ENCODE results near the gene GALNT9. TPM values are rescaled to one million over a fixed set of nuclear protein-coding genes. Genes with fewer than 3 reads are reported as not detected.
A peak's percentile ranks its signal among the peaks of the same experiment; 100 is the strongest.

Gene GALNT9
- total and polyA plus RNA-seq, 4 experiments from 2014 or later, result 0.61 TPM; not detected in 3

DNA sequence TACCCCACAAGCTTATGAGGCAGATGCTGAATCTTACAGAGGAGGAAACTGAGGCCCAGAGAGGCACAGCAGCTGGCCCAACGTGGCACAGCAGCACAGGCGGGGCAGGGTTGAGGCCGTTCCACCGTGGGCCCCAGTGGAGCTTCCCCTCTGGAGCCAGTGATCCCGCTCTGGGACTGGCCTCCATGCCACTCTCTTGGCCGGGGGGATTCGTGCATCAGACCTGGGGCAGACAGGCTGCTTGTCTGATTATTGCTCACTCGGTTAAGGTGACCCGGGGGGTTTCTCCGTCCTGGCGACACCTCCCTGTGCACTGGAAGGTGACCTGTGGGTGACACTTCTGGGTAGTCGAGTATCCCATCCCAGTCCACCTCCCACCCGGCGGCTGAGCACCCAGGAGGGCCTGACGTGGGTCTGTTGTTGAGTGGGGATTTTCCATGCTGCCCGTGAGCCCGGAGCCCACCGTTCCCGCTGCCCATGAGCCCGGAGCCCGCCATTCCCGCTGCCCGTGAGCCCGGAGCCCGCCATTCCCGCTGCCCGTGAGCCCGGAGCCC, 157.3 kb downstream of the GALNT9 start:
- H3K4me1 ChIP-seq (ENCODE audit: insufficient read depth, low read length), result peaks cover 27% of the 10 kb centered on the region
- peaks cover 0 to 1% (median 0%) of the 10 kb centered on the region in 8 donors for H3K9me3 Mint-ChIP-seq
- no peaks in the 10 kb centered on the region for H3K27me3 ChIP-seq (ENCODE audit: insufficient read depth, low read length)
- H3K27ac ChIP-seq (ENCODE audit: low read depth, low read length), result no peak overlapping the region
- H3K4me1 Mint-ChIP-seq, result peaks cover 7 to 22% (median 17%) of the 10 kb centered on the region in 4 donors
- H3K9me3 ChIP-seq (ENCODE audit: control insufficient read depth in 1 of 2, low read length in 2 of 2), result no peaks in the 10 kb centered on the region
- H3K4me3 ChIP-seq (ENCODE audit: low read length in 2 of 2), result no peak overlapping the region
- H3K27me3 Mint-ChIP-seq, result peaks cover 7% of the 10 kb centered on the region in 2 donors
- no peak overlapping the region for H3K4me3 Mint-ChIP-seq
- CTCF ChIA-PET (ENCODE audit: partially characterized antibody), result no interaction called here
- POLR2A ChIA-PET (ENCODE audit: partially characterized antibody), result no interaction called here
- no peaks in the 10 kb centered on the region for H3K36me3 Mint-ChIP-seq
- no peak overlapping the region for H3K27ac Mint-ChIP-seq
- H3K36me3 ChIP-seq (ENCODE audit: insufficient read depth, low read length), result no peaks in the 10 kb centered on the region
- peak in 1 of 5 donors; percentile 32 for DNase-seq
- intact Hi-C loops (cut with micrococcal nuclease), result no loop called here

DNA sequence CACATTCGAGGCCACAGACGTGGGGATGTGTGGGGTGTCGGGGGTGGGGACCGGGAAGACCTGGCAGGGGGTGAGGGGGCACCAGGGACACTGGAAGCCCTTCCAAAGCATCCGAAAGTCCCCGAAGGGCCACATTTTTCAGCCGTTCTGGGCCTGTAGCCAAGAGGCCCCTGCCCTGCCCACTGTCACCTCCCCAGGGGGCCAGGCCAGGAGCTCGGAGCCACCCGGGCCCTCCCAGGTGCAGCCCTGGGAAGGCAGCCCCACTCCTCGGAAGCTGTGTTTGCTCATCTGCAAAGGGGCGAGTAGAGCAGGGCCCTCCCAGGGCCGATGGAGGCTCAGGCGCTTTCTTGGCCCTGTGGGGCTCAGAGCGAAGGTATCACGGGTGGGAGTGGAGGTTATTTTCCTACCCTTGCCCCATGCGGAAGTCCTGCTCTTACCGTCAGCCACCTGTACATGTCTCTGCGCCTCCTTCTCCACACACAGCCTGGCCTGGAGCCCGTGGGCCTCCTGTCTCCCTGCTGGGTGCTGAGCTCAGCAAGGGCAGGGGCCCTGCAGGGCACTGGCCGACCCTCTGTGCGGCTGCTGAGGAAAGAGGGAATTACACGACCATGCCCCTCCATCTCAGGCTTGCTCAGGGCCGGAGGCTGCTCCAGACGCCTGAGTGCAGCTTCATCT, 158.0 kb downstream of the GALNT9 start:
- Histone ChIP-seq H3K9me3 (ENCODE audit: control insufficient read depth in 1 of 2, low read length in 2 of 2) (no peaks in the 10 kb centered on the region), H3K4me3 (ENCODE audit: low read length in 2 of 2) (no peak overlapping the region), H3K27ac (ENCODE audit: low read depth, low read length) (no peak overlapping the region), H3K4me1 (ENCODE audit: insufficient read depth, low read length) (peaks cover 27% of the 10 kb centered on the region), H3K36me3 (ENCODE audit: insufficient read depth, low read length) (no peaks in the 10 kb centered on the region), H3K27me3 (ENCODE audit: insufficient read depth, low read length) (no peaks in the 10 kb centered on the region)
- intact Hi-C loops (cut with micrococcal nuclease), result no loop called here
- CTCF ChIA-PET (ENCODE audit: partially characterized antibody), result no interaction called here
- no peak overlapping the region for H3K4me3 Mint-ChIP-seq
- H3K4me1 Mint-ChIP-seq, result peaks cover 7 to 22% (median 17%) of the 10 kb centered on the region in 4 donors
- peak in 1 of 5 donors; percentile 34 for DNase-seq
- peaks cover 0 to 1% (median 0%) of the 10 kb centered on the region in 8 donors for H3K9me3 Mint-ChIP-seq
- H3K36me3 Mint-ChIP-seq, result no peaks in the 10 kb centered on the region
- H3K27me3 Mint-ChIP-seq, result peaks cover 5 to 7% of the 10 kb centered on the region in 2 donors
- no peak overlapping the region for H3K27ac Mint-ChIP-seq
- POLR2A ChIA-PET (ENCODE audit: partially characterized antibody), result no interaction called here

DNA sequence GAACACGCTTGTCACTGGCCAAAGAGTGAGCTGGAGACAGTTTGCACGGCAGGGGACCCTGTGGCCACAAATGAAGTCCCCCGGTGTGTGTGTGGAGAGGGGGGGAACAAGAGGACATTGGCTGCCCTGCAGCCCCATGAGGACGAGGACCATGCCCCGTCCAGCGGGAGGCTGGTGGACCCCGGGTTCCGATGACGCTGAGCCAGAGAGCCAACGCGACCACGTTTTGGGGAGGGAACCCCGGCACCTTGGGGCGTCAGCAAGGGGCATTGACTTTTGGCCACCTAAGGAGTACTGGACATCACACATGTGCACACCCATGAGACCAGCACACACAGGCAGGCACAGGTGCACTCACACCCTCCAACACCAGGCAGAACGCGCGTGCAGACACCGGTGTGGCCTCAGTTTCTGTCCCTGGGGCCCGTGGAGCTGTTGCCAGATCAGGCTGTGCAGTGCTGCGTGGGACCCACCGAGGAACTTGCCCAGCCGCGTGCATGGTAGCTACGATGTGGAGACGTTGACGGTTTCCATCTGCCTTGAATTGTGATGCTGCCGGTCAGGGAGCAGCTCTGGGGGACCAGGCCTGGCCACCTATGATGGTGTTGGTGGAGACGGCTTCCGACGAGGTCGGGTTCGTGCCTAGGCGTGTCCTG, 158.6 kb downstream of the GALNT9 start:
- no peaks in the 10 kb centered on the region for H3K27me3 ChIP-seq (ENCODE audit: insufficient read depth, low read length)
- peaks cover 27% of the 10 kb centered on the region for H3K4me1 ChIP-seq (ENCODE audit: insufficient read depth, low read length)
- Mint-ChIP-seq H3K27me3 (peaks cover 2 to 7% of the 10 kb centered on the region in 2 donors), H3K9me3 (peaks cover 0 to 1% (median 0%) of the 10 kb centered on the region in 8 donors), H3K4me1 (peaks cover 7 to 22% (median 17%) of the 10 kb centered on the region in 4 donors), H3K36me3 (no peaks in the 10 kb centered on the region), H3K4me3 (no peak overlapping the region), H3K27ac (no peak overlapping the region)
- H3K36me3 ChIP-seq (ENCODE audit: insufficient read depth, low read length), result no peaks in the 10 kb centered on the region
- ChIA-PET CTCF (ENCODE audit: partially characterized antibody) (no interaction called here), POLR2A (ENCODE audit: partially characterized antibody) (no interaction called here)
- intact Hi-C loops (cut with micrococcal nuclease), result no loop called here
- no peak overlapping the region for H3K27ac ChIP-seq (ENCODE audit: low read depth, low read length)
- H3K4me3 ChIP-seq (ENCODE audit: low read length in 2 of 2), result no peak overlapping the region
- no peaks in the 10 kb centered on the region for H3K9me3 ChIP-seq (ENCODE audit: control insufficient read depth in 1 of 2, low read length in 2 of 2)
- DNase-seq, result peak in 1 of 5 donors; percentile 20

DNA sequence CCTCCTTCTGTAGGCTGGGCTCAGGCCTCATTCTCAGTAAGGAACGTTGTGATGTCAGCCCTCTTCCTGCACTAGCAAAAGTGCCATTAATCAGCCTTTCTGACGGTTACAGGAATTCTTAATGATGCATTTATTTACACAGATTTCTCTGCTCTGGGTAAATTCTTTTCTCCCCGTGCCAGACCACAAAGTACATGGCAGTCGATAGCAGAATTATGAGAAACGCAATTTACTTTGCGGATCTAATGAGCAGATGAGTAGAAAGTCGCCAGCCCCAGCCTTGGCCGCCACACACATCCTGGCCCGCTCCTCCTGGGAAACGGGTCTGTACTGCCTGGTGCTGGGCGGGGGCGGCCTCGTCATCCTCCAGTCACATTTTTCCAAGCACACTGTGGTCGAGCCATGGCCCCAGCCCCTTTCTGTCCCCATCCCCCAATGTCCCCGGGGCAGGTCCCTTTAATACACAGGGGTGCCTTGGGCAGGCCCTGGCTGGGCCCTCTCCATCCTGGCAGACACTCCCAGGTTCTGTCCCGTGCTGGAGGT, 159.2 kb downstream of the GALNT9 start:
- peaks cover 0 to 1% (median 0%) of the 10 kb centered on the region in 8 donors for H3K9me3 Mint-ChIP-seq
- DNase-seq, result peak in 1 of 5 donors; percentile 17
- H3K4me1 Mint-ChIP-seq, result peaks cover 7 to 22% (median 17%) of the 10 kb centered on the region in 4 donors
- CTCF ChIA-PET (ENCODE audit: partially characterized antibody), result no interaction called here
- H3K27ac ChIP-seq (ENCODE audit: low read depth, low read length), result no peak overlapping the region
- intact Hi-C loops (cut with micrococcal nuclease), result no loop called here
- peaks cover 27% of the 10 kb centered on the region for H3K4me1 ChIP-seq (ENCODE audit: insufficient read depth, low read length)
- H3K36me3 Mint-ChIP-seq, result no peaks in the 10 kb centered on the region
- H3K27me3 ChIP-seq (ENCODE audit: insufficient read depth, low read length), result no peaks in the 10 kb centered on the region
- H3K9me3 ChIP-seq (ENCODE audit: control insufficient read depth in 1 of 2, low read length in 2 of 2), result no peaks in the 10 kb centered on the region
- H3K27ac Mint-ChIP-seq, result no peak overlapping the region
- H3K4me3 ChIP-seq (ENCODE audit: low read length in 2 of 2), result no peak overlapping the region
- no peak overlapping the region for H3K4me3 Mint-ChIP-seq
- no peaks in the 10 kb centered on the region for H3K36me3 ChIP-seq (ENCODE audit: insufficient read depth, low read length)
- peaks cover 2 to 7% of the 10 kb centered on the region in 2 donors for H3K27me3 Mint-ChIP-seq
- POLR2A ChIA-PET (ENCODE audit: partially characterized antibody), result no interaction called here

DNA sequence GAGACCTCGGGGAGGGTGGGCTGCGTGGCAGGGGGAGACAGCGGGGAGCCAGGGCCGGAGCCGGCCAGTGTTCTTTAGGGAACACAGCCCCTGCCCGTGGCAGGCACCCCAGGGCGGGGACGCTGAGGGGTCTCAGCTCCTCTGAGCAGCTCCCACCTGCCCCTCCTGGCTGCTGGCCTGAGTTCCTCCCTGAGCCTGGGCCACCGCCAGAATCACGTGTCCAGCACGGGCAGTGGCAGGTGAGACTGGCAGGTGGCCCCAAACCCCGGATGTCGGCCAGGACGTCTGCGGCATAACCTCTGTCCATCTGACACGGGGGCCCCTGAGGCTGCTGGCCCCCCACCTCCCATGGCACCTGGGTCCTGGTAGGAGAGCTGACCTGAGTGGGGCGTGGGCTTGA, 160.0 kb downstream of the GALNT9 start:
- no peak overlapping the region for H3K27ac Mint-ChIP-seq
- H3K4me1 ChIP-seq (ENCODE audit: insufficient read depth, low read length), result peaks cover 22% of the 10 kb centered on the region
- no peaks in the 10 kb centered on the region for H3K27me3 ChIP-seq (ENCODE audit: insufficient read depth, low read length)
- H3K4me1 Mint-ChIP-seq, result peaks cover 5 to 19% (median 12%) of the 10 kb centered on the region in 4 donors
- no peaks in the 10 kb centered on the region for H3K9me3 ChIP-seq (ENCODE audit: control insufficient read depth in 1 of 2, low read length in 2 of 2)
- H3K4me3 ChIP-seq (ENCODE audit: low read length in 2 of 2), result no peak overlapping the region
- H3K27ac ChIP-seq (ENCODE audit: low read depth, low read length), result no peak overlapping the region
- H3K4me3 Mint-ChIP-seq, result no peak overlapping the region
- peaks cover 2 to 5% of the 10 kb centered on the region in 2 donors for H3K27me3 Mint-ChIP-seq
- DNase-seq, result peak in 1 of 5 donors; percentile 2
- no peaks in the 10 kb centered on the region for H3K36me3 ChIP-seq (ENCODE audit: insufficient read depth, low read length)
- ChIA-PET POLR2A (ENCODE audit: partially characterized antibody) (no interaction called here), CTCF (ENCODE audit: partially characterized antibody) (no interaction called here)
- no peaks in the 10 kb centered on the region for H3K36me3 Mint-ChIP-seq
- intact Hi-C loops (cut with micrococcal nuclease), result no loop called here
- H3K9me3 Mint-ChIP-seq, result peaks cover 0 to 1% (median 0%) of the 10 kb centered on the region in 8 donors

DNA sequence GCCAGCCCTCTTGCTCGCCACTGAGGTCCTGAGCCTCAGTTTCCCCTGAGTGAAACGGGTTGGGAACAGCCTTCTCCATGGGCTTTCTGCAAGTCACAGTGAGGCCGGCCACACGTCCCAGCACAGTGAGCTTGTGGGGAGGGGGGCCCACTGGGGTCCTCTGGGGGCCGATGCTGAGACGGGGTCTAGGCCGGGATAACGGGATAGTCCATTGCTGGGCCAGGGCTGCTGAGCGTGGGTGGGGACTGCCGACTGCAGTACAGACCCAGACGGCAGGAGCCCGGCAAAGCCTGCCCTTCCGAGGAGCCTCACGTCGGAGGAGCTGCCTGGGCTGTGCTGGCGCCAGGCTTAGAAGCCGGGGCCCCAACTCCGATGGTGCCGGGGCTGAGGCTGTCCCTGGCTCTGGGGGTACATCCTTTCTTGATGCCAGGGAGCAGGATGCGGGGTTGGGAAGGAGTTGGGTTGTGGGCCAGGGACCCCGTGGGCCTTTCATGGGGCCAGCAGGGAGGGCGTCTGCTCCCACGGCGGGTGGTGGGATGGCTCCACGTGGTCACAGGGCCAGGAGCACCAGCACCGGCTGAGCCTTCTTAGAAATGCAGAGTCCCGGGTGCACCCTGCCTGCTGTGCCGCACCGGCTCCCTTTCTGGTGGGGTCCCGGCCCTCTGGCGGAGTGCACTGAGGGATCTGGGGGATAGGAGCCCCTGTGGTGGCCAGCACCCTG, 160.9 kb downstream of the GALNT9 start:
- H3K27me3 ChIP-seq (ENCODE audit: insufficient read depth, low read length), result no peaks in the 10 kb centered on the region
- ChIA-PET CTCF (ENCODE audit: partially characterized antibody) (no interaction called here), POLR2A (ENCODE audit: partially characterized antibody) (interaction anchor here (1.3 kb wide), 1 partner anchor 17 kb away, joined by 3 read pairs; no protein-coding TSS in a partner anchor)
- peaks cover 20% of the 10 kb centered on the region for H3K4me1 ChIP-seq (ENCODE audit: insufficient read depth, low read length)
- DNase-seq, result peak in 1 of 5 donors; percentile 25
- no peaks in the 10 kb centered on the region for H3K36me3 ChIP-seq (ENCODE audit: insufficient read depth, low read length)
- no peak overlapping the region for H3K4me3 Mint-ChIP-seq
- H3K27ac Mint-ChIP-seq, result no peak overlapping the region
- peaks cover 9 to 24% (median 16%) of the 10 kb centered on the region in 4 donors for H3K4me1 Mint-ChIP-seq
- H3K27ac ChIP-seq (ENCODE audit: low read depth, low read length), result no peak overlapping the region
- intact Hi-C loops (cut with micrococcal nuclease), result no loop called here
- H3K9me3 Mint-ChIP-seq, result peaks cover 0 to 1% (median 0%) of the 10 kb centered on the region in 8 donors
- no peaks in the 10 kb centered on the region for H3K9me3 ChIP-seq (ENCODE audit: control insufficient read depth in 1 of 2, low read length in 2 of 2)
- H3K36me3 Mint-ChIP-seq, result no peaks in the 10 kb centered on the region
- H3K4me3 ChIP-seq (ENCODE audit: low read length in 2 of 2), result no peak overlapping the region
- H3K27me3 Mint-ChIP-seq, result peaks cover 2 to 5% of the 10 kb centered on the region in 2 donors

Data from CD4-positive, alpha-beta memory T cell (primary cell).